Heart left ventricle (tissue), 16 donors: ENCODE results near the gene SLC29A3. TPM values are rescaled to one million over a fixed set of nuclear protein-coding genes. Genes with fewer than 3 reads are reported as not detected.

Experiments used
- ATAC-seq, 4 donors: fragments of 200-7000 bp; cut with Tn5 transposase; one replicate each; pipeline ENCODE4 v1.9.1; 2020 to 2022; ENCODE audit warnings: moderate library complexity in 4 of 4, mild to moderate bottlenecking in 3 of 4, moderate number of reproducible peaks in 1 of 4
- DNase-seq, 5 donors: peaks; one replicate each; pipeline ENCODE4 v3.0.0-alpha.2; 2020
- H3K27ac ChIP-seq, 12 donors: fragments of 200-600 bp; sonication (generic) in 4 of 12; one replicate each; pipeline versions ENCODE4 v1.5.0 to v1.8.0; 2016 to 2022; ENCODE audit warnings: mild to moderate bottlenecking in 2 of 12
- H3K27me3 ChIP-seq, 9 donors: fragments of 200-600 bp; sonication (generic) in 2 of 9; one replicate each; pipeline versions ENCODE4 v1.5.1 to v1.8.0; 2016 to 2022; ENCODE audit warnings: mild to moderate bottlenecking in 3 of 9
- H3K36me3 ChIP-seq, 9 donors: fragments of 200-600 bp; sonication (generic) in 2 of 9; one replicate each; pipeline versions ENCODE4 v1.5.0 to v1.8.0; 2018 to 2022; ENCODE audit warnings: mild to moderate bottlenecking in 2 of 9
- H3K4me1 ChIP-seq, 12 donors: fragments of 200-600 bp; sonication (generic) in 4 of 12; one replicate each; pipeline versions ENCODE4 v1.5.0 to v1.8.0; 2016 to 2022; ENCODE audit warnings: mild to moderate bottlenecking in 3 of 12
- H3K4me3 ChIP-seq, 12 donors: fragments of 200-600 bp; sonication (generic) in 4 of 12; one replicate each; pipeline versions ENCODE4 v1.5.0 to v1.8.0; 2017 to 2022; ENCODE audit warnings: mild to moderate bottlenecking in 9 of 12, moderate library complexity in 4 of 12
- H3K9me3 ChIP-seq, 12 donors: fragments of 200-600 bp; sonication (generic) in 4 of 12; one replicate each; pipeline versions ENCODE4 v1.5.0 to v1.8.0; 2016 to 2022; ENCODE audit warnings: mild to moderate bottlenecking in 1 of 12
- CTCF ChIP-seq, 12 donors: fragments of 200-600 bp; sonication (generic) in 4 of 12; IDR thresholded peaks; one replicate each; pipeline versions ENCODE4 v1.5.0 to v1.8.0; 2018 to 2022; ENCODE audit warnings: antibody characterized with exemption in 12 of 12, mild to moderate bottlenecking in 5 of 12
- POLR2A ChIP-seq, 2 donors: fragments of 450-650 bp; IDR thresholded peaks; one replicate each; pipeline ENCODE4 v1.6.1; 2017; ENCODE audit warnings: antibody characterized with exemption in 2 of 2, mild to moderate bottlenecking in 2 of 2, moderate library complexity in 2 of 2
- WGBS, 4 donors: extraction: QIAGEN DNeasy Blood & Tissue Kit in 2 of 4; methylation state at CpG; one replicate each; pipeline versions ENCODE4 v1.1.5 to v1.1.7; 2013 to 2018; 5-methylcytosine and 5-hydroxymethylcytosine counted together
- intact Hi-C, 10 donors: fragments of 100-400 bp; cut with DNase I; formaldehyde crosslinking; loops; one replicate each; pipeline versions ENCODE4 v1.11.1 to v1.14.2; 2022
- polyA plus RNA-seq, 2 donors: library from polyadenylated mRNA; stranded (reverse); fragments of 200-250 nt; gene quantifications; one replicate each; pipeline ENCODE4 v1.2.3, GENCODE V29; 2013
- total RNA-seq, 9 donors: library from RNA; depleted of rRNA in 2 of 9; stranded (reverse); fragments of >200 nt in 2 of 9; fragmentation: NEBNext Ultra II Directional in 3 of 9; extraction: Animal tissue kit (Norgen Biotek cat#: 25700) in 3 of 9; gene quantifications; one replicate each; pipeline versions ENCODE4 v1.1.0 to v1.2.4, GENCODE V29; 2016 to 2023
- donor health status: ischemic (EF 13 %, LVEDD 7.1; RV severe dilation, severe dysfunction).
- donor health status: healthy with polysubstance abuse.
- donor health status: DM: no; HTN: yes; CAD: no.
- donor health status: DM: no; HTN: no; CAD: no.
- donor health status: ischemic (EF 25% LVEDD 6.9; RV normal size, moderate dysfunction).
- donor health status: ischemic (EF 25% LVEDD 5.7; RV mildly dilated, moderate dysfunction).
- donor health status: healthy.
- donor health status: DM: yes; HTN: yes; CAD: no.
- donor health status: ischemic (EF 35%, LVEDD 5.7; RV mildly dilated, moderate dysfunction).
- donor health status: nonischemic (EF 11% LVEDD 7.7; RV severe dilation, severe dysfunction).
- donor health status: DM: yes; HTN: yes; CAD: no.
- donor health status: PGD.
- donor health status: ischemic (EF 29% LVEDD 5.4; RV normal size, mild dysfunction).
- donor health status: nonischemic (EF 23%, LVEDD 6.1; RV moderate dilation, normal function).

Gene SLC29A3
- total and polyA plus RNA-seq, 11 donors, result 0.76 to 6.2 (median 1.6) TPM

DNA sequence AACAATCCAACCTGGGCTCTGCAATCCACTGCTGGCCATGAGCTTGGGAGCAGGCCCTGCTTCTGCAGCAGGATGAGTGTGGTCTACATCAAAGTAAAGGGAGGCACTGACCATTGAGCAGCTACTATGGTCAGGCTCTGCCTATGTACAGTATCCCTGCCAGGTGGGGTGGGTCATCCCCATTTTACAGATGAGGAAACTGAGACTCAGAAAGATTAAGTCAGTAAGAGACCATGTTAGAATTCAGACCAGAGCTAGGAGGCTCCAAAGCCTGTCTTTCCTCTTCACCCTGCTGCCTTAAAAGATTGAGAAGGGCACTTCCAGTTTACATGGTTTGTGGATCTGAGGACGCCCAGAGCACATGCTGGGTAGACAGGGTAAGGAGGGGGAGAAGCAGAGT is 50.5 kb downstream of the SLC29A3 start:
- WGBS, 4 donors, result 69 to 89% (median 84%) methylated on average over 1 of the region's 1 CpG
- no peak overlapping the region for H3K4me3 ChIP-seq
- no peak for TF ChIP-seq POLR2A (IDR thresholded peaks at IDR 0.05)
- TF ChIP-seq CTCF (IDR thresholded peaks at IDR 0.05), result no peak
- no peaks in the 10 kb centered on the region for H3K9me3 ChIP-seq
- no peaks in the 10 kb centered on the region for H3K36me3 ChIP-seq
- intact Hi-C loops, result loop anchor here in 1 of 10 donors (5.0 kb wide), 1 partner anchor 47 kb away; no protein-coding TSS in a partner anchor
- peaks cover 0 to 56% (median 0%) of the 10 kb centered on the region in 12 donors for H3K4me1 ChIP-seq
- no peak overlapping the region for H3K27ac ChIP-seq
- ATAC-seq (no peak), DNase-seq (no peak)
- no peaks in the 10 kb centered on the region for H3K27me3 ChIP-seq

GRCh38 chr10:71370031-71370430 is 51.0 kb downstream of the SLC29A3 start:
- ATAC-seq (no peak), DNase-seq (no peak)
- H3K4me1 ChIP-seq, result peaks cover 0 to 54% (median 0%) of the 10 kb centered on the region in 12 donors
- intact Hi-C loops, result loop anchor here in 1 of 10 donors (5.0 kb wide), 1 partner anchor 48 kb away; no protein-coding TSS in a partner anchor
- H3K27ac ChIP-seq, result no peak overlapping the region
- no peak overlapping the region for H3K4me3 ChIP-seq
- no peaks in the 10 kb centered on the region for H3K27me3 ChIP-seq
- no peaks in the 10 kb centered on the region for H3K9me3 ChIP-seq
- 80 to 90% (median 82%) methylated on average over 3 of the region's 3 CpGs for WGBS, 4 donors
- no peak for TF ChIP-seq CTCF (IDR thresholded peaks at IDR 0.05)
- no peak for TF ChIP-seq POLR2A (IDR thresholded peaks at IDR 0.05)
- no peaks in the 10 kb centered on the region for H3K36me3 ChIP-seq

- Histone ChIP-seq H3K9me3 (no peaks in the 10 kb centered on the region), H3K4me1 (peaks cover 0 to 53% (median under 1%) of the 10 kb centered on the region in 12 donors), H3K36me3 (no peaks in the 10 kb centered on the region), H3K27ac (peak overlapping the region in 3 of 12 donors; percentile 10 to 85 (median 37)), H3K4me3 (no peak overlapping the region), H3K27me3 (no peaks in the 10 kb centered on the region)
- intact Hi-C loops, result loop anchor here in 1 of 10 donors (5.0 kb wide), 1 partner anchor 49 kb away; no protein-coding TSS in a partner anchor
- peak in 3 of 4 donors; percentile 17 to 63 (median 40) for ATAC-seq
- TF ChIP-seq POLR2A (IDR thresholded peaks at IDR 0.05), result no peak
- TF ChIP-seq CTCF (IDR thresholded peaks at IDR 0.05), result no peak
- WGBS, 4 donors, result 51 to 66% (median 59%) methylated on average over 6 of the region's 6 CpGs
- DNase-seq, result no peak
Measured at GRCh38 chr10:71371750-71372166, 52.7 kb downstream of the SLC29A3 start.

DNA sequence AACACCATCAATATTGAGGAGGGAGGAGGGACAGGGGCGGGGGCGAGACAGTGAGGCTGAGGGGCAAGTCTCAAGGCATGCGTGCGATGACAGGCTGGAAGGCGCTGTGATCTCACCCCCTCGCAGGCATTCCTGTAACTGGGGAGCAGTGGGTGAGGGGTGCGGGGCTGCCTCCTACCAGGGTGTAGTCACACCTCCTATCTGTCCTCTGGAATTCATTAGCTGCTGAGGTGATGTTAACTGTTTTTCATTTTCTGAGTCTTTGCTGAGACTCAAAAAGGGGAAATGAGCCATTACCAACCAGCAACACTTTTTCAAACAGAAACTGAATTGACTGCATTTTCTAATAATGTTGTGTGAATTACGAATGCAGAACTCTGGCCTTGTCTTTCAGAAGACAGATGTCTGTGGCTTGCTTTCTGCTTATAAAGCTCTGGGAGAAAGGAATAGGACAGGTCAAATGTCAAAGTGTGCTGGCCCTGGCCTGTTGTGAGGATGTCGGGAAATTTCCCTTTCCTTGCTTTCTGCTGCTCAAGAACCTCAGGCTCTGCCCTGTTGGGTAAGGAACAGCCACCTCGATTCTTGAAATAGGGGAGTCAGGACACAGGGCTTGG is 53.9 kb downstream of the SLC29A3 start:
- H3K4me3 ChIP-seq, result no peak overlapping the region
- H3K36me3 ChIP-seq, result no peaks in the 10 kb centered on the region
- ATAC-seq (no peak), DNase-seq (no peak)
- WGBS, 4 donors, result 59 to 68% (median 67%) methylated on average over 5 to 10 of the region's 10 CpGs
- no peak for TF ChIP-seq POLR2A (IDR thresholded peaks at IDR 0.05)
- TF ChIP-seq CTCF (IDR thresholded peaks at IDR 0.05), result no peak
- no peaks in the 10 kb centered on the region for H3K27me3 ChIP-seq
- peak overlapping the region in 4 of 12 donors; percentile 15 to 85 (median 32) for H3K27ac ChIP-seq
- no peaks in the 10 kb centered on the region for H3K9me3 ChIP-seq
- peaks cover 0 to 52% (median 5%) of the 10 kb centered on the region in 12 donors for H3K4me1 ChIP-seq
- intact Hi-C loops, result loop anchor here in 1 of 10 donors (5.0 kb wide), 1 partner anchor 51 kb away; no protein-coding TSS in a partner anchor
